GM23338 (cell line): Measurements from ENCODE around the gene PAQR9. TPM values are rescaled to one million over a fixed set of nuclear protein-coding genes. Genes with fewer than 3 reads are reported as not detected.

ENCODE experiments used
- ATAC-seq: fragments of 200-7000 bp; cut with Tn5 transposase; 3 replicates; pipeline ENCODE4 v1.9.1; 2020
- DNase-seq: peaks from one replicate; pipeline ENCODE4 v3.0.0-alpha.2; 2015; ENCODE audit warnings: low spot score
- H2AFZ ChIP-seq: fragments of 200-600 bp; sonication (generic); 2 replicates; pipeline ENCODE4 v1.8.0; 2016; ENCODE audit warnings: antibody characterized with exemption, mild to moderate bottlenecking, moderate library complexity
- H3F3A ChIP-seq: fragments of 200-600 bp; sonication (generic); replicated peaks from 2 replicates; pipeline ENCODE4 v1.8.0; 2017; ENCODE audit warnings: antibody characterized with exemption, mixed run types, low read depth
- H3K27ac ChIP-seq: fragments of 200-600 bp; sonication (generic); 2 replicates; pipeline ENCODE4 v1.6.1; 2016; ENCODE audit warnings: low read depth
- H3K27me3 ChIP-seq: fragments of 200-600 bp; sonication (generic); 2 replicates; pipeline ENCODE4 v1.8.0; 2016; ENCODE audit warnings: mild to moderate bottlenecking, mixed run types, moderate library complexity; ENCODE audit not compliant: insufficient read depth
- H3K36me3 ChIP-seq: fragments of 200-600 bp; sonication (generic); 2 replicates; pipeline ENCODE4 v1.8.0; 2016; ENCODE audit warnings: mild to moderate bottlenecking; ENCODE audit not compliant: insufficient read depth
- H3K4me1 ChIP-seq: fragments of 200-600 bp; sonication (generic); 2 replicates; pipeline ENCODE4 v1.8.0; 2016; ENCODE audit warnings: mild to moderate bottlenecking, moderate library complexity; ENCODE audit not compliant: insufficient read depth
- H3K4me2 ChIP-seq: fragments of 200-600 bp; sonication (generic); 2 replicates; pipeline ENCODE4 v1.7.1; 2017; ENCODE audit warnings: mixed run types
- H3K4me3 ChIP-seq: fragments of 200-600 bp; sonication (generic); 2 replicates; pipeline ENCODE4 v1.6.1; 2016; ENCODE audit warnings: mixed run types
- H3K79me2 ChIP-seq: fragments of 200-600 bp; sonication (generic); replicated peaks from 2 replicates; pipeline ENCODE4 v1.8.0; 2017; ENCODE audit warnings: mild to moderate bottlenecking; ENCODE audit not compliant: insufficient read depth
- H3K9me2 ChIP-seq: fragments of 200-600 bp; sonication (generic); 2 replicates; pipeline ENCODE4 v1.8.0; 2017; ENCODE audit not compliant: insufficient read depth
- H4K20me1 ChIP-seq: fragments of 200-600 bp; sonication (generic); replicated peaks from 2 replicates; pipeline ENCODE4 v1.8.0; 2017; ENCODE audit warnings: mild to moderate bottlenecking; ENCODE audit not compliant: insufficient read depth
- H3K27ac Mint-ChIP-seq: 2 replicates; pipeline ENCODE4 v1.8.0; 2020; ENCODE audit warnings: inconsistent platforms, mild to moderate bottlenecking, moderate library complexity, mixed read lengths
- H3K27me3 Mint-ChIP-seq: 3 replicates; pipeline ENCODE4 v1.8.0; 2022; ENCODE audit warnings: low read depth, mild to moderate bottlenecking, moderate library complexity, mixed read lengths, inconsistent platforms; ENCODE audit not compliant: insufficient read depth, poor library complexity
- H3K36me3 Mint-ChIP-seq: 3 replicates; pipeline ENCODE4 v1.8.0; 2021; ENCODE audit warnings: low read depth, mild to moderate bottlenecking, inconsistent platforms, moderate library complexity, mixed read lengths
- H3K4me1 Mint-ChIP-seq: 3 replicates; pipeline ENCODE4 v1.8.0; 2020; ENCODE audit warnings: mild to moderate bottlenecking, inconsistent platforms, mixed read lengths
- H3K4me3 Mint-ChIP-seq: 3 replicates; pipeline ENCODE4 v1.8.0; 2021; ENCODE audit warnings: moderate library complexity, mild to moderate bottlenecking, inconsistent platforms, mixed read lengths
- H3K9me3 Mint-ChIP-seq: 3 replicates; pipeline ENCODE4 v1.8.0; 2020; ENCODE audit warnings: moderate library complexity, mild to moderate bottlenecking, inconsistent platforms, mixed read lengths
- CREB1 ChIP-seq: fragments of 250-450 bp; sonication (Bioruptor Pico); IDR thresholded peaks from 2 replicates; pipeline ENCODE4 v1.5.0; 2020; ENCODE audit warnings: low read depth, mild to moderate bottlenecking, moderate library complexity
- CTCF ChIP-seq, 2 experiments: fragments of 200-600 bp in 1 of 2; sonication (generic) in 1 of 2; conservative IDR thresholded peaks; 2 replicates each; pipeline versions ENCODE4 v1.5.1 to v1.6.1; 2016 to 2017; ENCODE audit warnings: antibody characterized with exemption in 2 of 2, low read depth in 2 of 2, mild to moderate bottlenecking in 2 of 2, moderate library complexity in 1 of 2
- ETS1 ChIP-seq: IDR thresholded peaks from 2 replicates; pipeline ENCODE4 v1.6.1; 2016; ENCODE audit warnings: antibody characterized with exemption
- EZH2 ChIP-seq: fragments of 200-600 bp; sonication (generic); IDR thresholded peaks from one replicate; pipeline ENCODE4 v1.8.0; 2017; ENCODE audit warnings: antibody characterized with exemption, mild to moderate bottlenecking, low read depth; ENCODE audit not compliant: unreplicated experiment
- EZH2phosphoT487 ChIP-seq: fragments of 200-600 bp; sonication (generic); IDR thresholded peaks from one replicate; pipeline ENCODE4 v1.8.1; 2018; ENCODE audit warnings: antibody characterized with exemption; ENCODE audit not compliant: unreplicated experiment
- JUNB ChIP-seq: IDR thresholded peaks from one replicate; pipeline ENCODE4 v1.6.1; 2016; ENCODE audit warnings: antibody characterized with exemption; ENCODE audit not compliant: unreplicated experiment
- NANOG ChIP-seq: IDR thresholded peaks from 2 replicates; pipeline ENCODE4 v1.6.1; 2016; ENCODE audit warnings: antibody characterized with exemption, borderline replicate concordance
- POLR2AphosphoS5 ChIP-seq: IDR thresholded peaks from 2 replicates; pipeline ENCODE4 v1.6.1; 2016; ENCODE audit warnings: antibody characterized with exemption, low read depth
- REST ChIP-seq: IDR thresholded peaks from one replicate; pipeline ENCODE4 v1.6.1; 2018; ENCODE audit warnings: antibody characterized with exemption; ENCODE audit not compliant: unreplicated experiment
- STAT1 ChIP-seq: IDR thresholded peaks from one replicate; pipeline ENCODE4 v1.6.1; 2016; ENCODE audit warnings: antibody characterized with exemption; ENCODE audit not compliant: unreplicated experiment
- ZNF114 ChIP-seq: fragments of 250-450 bp; sonication (Bioruptor Pico); IDR thresholded peaks from 2 replicates; pipeline ENCODE4 v1.5.0; 2020; ENCODE audit warnings: mild to moderate bottlenecking, moderate library complexity
- ZNF331 ChIP-seq: fragments of 250-450 bp; sonication (Bioruptor Pico); IDR thresholded peaks from 2 replicates; pipeline ENCODE4 v1.5.0; 2020; ENCODE audit warnings: low read depth, mild to moderate bottlenecking, moderate library complexity
- ZNF462 ChIP-seq: fragments of 250-450 bp; sonication (Bioruptor Pico); IDR thresholded peaks from 2 replicates; pipeline ENCODE4 v1.5.0; 2020; ENCODE audit warnings: mild to moderate bottlenecking, moderate library complexity
- polyA plus RNA-seq: library from polyadenylated mRNA; unstranded; fragments of >200 nt; fragmentation: Nextera tagmentation; extraction: Ambion mirVana; gene quantifications from 2 replicates; pipeline ENCODE4 v1.2.1, GENCODE V29; 2016
- total RNA-seq: library from RNA; depleted of rRNA; stranded (reverse); fragments of >200 nt; shearing (Covaris generic); gene quantifications from 2 replicates; pipeline ENCODE4 v1.2.3, GENCODE V29; 2014

Gene PAQR9
- total and polyA plus RNA-seq, 2 experiments from 2014 or later, result 2.0 to 2.3 TPM

GRCh38 chr3:143000528-143000927, 37.1 kb upstream of the PAQR9 start:
- peak overlapping the region; percentile 93 for H3K27ac ChIP-seq
- H3K27ac Mint-ChIP-seq, result peak overlapping the region; percentile 100
- no peaks in the 10 kb centered on the region for H3K36me3 ChIP-seq
- H3K9me3 Mint-ChIP-seq, result no peaks in the 10 kb centered on the region
- peaks cover 11% of the 10 kb centered on the region for H4K20me1 ChIP-seq
- peaks cover 44% of the 10 kb centered on the region for H3K79me2 ChIP-seq
- DNase-seq, result peak; percentile 18
- H3K4me3 ChIP-seq, result peak overlapping the region; percentile 88
- peaks cover 26% of the 10 kb centered on the region for H3K4me1 Mint-ChIP-seq
- ATAC-seq, result peak; percentile 7; the same call in 1 of the 3 replicates
- TF ChIP-seq ZNF114 (CRISPR knock-in tag), result no peak
- TF ChIP-seq POLR2AphosphoS5, result no peak
- TF ChIP-seq REST, result no peak
- no peak for TF ChIP-seq EZH2
- TF ChIP-seq STAT1, result no peak
- TF ChIP-seq ZNF462 (CRISPR knock-in tag), result no peak
- no peak for TF ChIP-seq ZNF331 (CRISPR knock-in tag)
- TF ChIP-seq CTCF (conservative IDR thresholded peaks at IDR 0.05; ENCODE audit: low read depth in 2 of 2), result no peak
- TF ChIP-seq CREB1, result no peak
- no peak for TF ChIP-seq NANOG
- no peak for TF ChIP-seq JUNB
- no peak for TF ChIP-seq EZH2phosphoT487
- no peak for TF ChIP-seq ETS1
- H3K9me2 ChIP-seq, result no peaks in the 10 kb centered on the region
- no peaks in the 10 kb centered on the region; the same call in 2 of the 3 replicates for H3K36me3 Mint-ChIP-seq
- peaks cover 18% of the 10 kb centered on the region for H3K4me1 ChIP-seq
- H3K27me3 ChIP-seq, result no peaks in the 10 kb centered on the region
- H3K27me3 Mint-ChIP-seq, result peaks cover 11% of the 10 kb centered on the region
- peak overlapping the region; percentile 28; the same call in 1 of the 2 replicates for H2AFZ ChIP-seq
- peak overlapping the region; percentile 83 for H3K4me2 ChIP-seq
- H3F3A ChIP-seq, result 0 out of 2 replicates have a peak, but pooled peaks cover 4% of the 10 kb centered on the region
- peak overlapping the region; percentile 99 for H3K4me3 Mint-ChIP-seq
